ENCODE data around the gene ZNF414. TPM values are rescaled to one million over a fixed set of nuclear protein-coding genes. Genes with fewer than 3 reads are reported as not detected.

The ZNF414 gene
- total RNA-seq, 2 experiments from 2014 or later, result 28.7 to 36.2 TPM

DNA sequence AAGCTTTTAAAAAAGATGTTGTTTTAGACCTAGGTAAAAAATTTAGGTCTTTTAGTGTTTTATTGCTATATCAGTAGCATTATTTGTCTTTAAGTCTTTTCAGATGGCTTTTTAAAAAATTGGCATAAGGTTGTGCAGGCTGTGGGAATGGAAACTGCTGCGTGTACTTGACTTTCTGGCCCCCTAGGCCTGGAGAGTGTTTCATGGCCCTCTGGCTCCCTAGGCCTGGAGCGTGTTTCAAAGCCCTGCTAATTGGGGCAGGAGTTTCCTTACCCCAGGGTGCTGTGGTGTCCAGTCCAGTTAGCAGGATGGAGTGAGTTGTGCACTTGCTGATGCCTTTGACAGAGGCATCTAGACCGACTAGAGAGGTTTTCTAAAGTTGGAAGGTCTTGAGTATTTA is 35.4 kb downstream of the ZNF414 start:
- Mint-ChIP-seq H3K27me3 (ENCODE audit: low read depth) (no peaks in the 10 kb centered on the region), H3K27ac (peak overlapping the region; percentile 74), H3K9me3 (ENCODE audit: insufficient read depth) (no peaks in the 10 kb centered on the region), H3K36me3 (ENCODE audit: low read depth) (peaks cover 76% of the 10 kb centered on the region), H3K4me1 (ENCODE audit: low read depth) (peaks cover 67% of the 10 kb centered on the region), H3K4me3 (no peak overlapping the region)
- CTCF ChIA-PET, result interaction anchor here (1.2 to 6.1 kb wide), 4 partner anchors 9 to 101 kb away, joined by 3 to 41 read pairs (median 4); no protein-coding TSS in a partner anchor
- POLR2A ChIA-PET, result interaction anchor here (1.4 kb wide), 1 partner anchor 9 kb away, joined by 3 read pairs; no protein-coding TSS in a partner anchor
- ATAC-seq (no peak), DNase-seq (no peak)

DNA sequence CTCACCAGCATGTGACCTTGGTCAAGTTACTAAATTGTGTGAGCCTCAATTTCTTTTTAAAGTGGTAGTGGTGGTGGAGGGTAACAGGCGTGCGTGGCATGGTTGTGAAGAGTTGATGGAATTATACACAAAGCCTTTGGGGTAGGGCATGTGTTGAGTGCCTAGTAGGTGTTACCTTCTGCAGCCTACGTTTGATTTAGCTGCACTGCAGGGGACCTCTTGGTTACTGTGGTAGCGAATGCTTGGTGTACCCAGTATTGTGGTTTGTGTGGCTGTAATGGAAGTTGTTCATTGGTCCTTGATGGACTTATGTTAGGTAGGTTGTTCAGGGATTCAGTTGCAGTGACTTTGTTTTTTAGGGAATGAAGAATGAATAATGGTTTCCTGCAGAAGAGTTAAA is 36.1 kb downstream of the ZNF414 start:
- Mint-ChIP-seq H3K4me1 (ENCODE audit: low read depth) (peaks cover 68% of the 10 kb centered on the region), H3K27me3 (ENCODE audit: low read depth) (no peaks in the 10 kb centered on the region), H3K4me3 (no peak overlapping the region), H3K9me3 (ENCODE audit: insufficient read depth) (no peaks in the 10 kb centered on the region), H3K27ac (peak overlapping the region; percentile 53), H3K36me3 (ENCODE audit: low read depth) (peaks cover 73% of the 10 kb centered on the region)
- CTCF ChIA-PET, result interaction anchor here (1.3 to 6.1 kb wide), 2 partner anchors 32 to 102 kb away, joined by 6 to 41 read pairs; no protein-coding TSS in a partner anchor
- POLR2A ChIA-PET, result interaction anchor here (0.6 to 1.4 kb wide), 2 partner anchors 10 to 36 kb away, joined by 3 read pairs; partner anchors contain the start of gene ZNF414
- ATAC-seq, result peak; percentile 40
- no peak for DNase-seq

DNA sequence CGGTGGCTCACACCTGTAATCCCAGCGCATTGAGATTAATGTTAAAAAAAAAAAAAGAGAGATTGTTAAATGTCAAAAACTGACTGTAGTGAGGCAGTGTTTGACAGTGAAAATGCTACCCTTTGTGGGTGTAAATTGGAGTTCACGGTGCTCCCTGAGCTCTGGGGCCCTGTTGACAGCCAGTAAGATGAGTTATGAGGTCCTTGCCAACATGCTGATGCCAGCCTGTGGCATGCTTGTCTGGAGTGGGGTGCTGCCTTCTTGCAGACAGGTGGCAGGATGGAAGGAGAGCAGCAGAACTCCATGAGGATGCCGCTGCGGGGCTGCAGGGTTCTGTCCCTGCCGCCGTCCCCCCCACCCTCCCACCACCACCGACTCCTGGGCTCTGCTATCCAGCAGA is 37.4 kb downstream of the ZNF414 start:
- POLR2A ChIA-PET, result interaction anchor here (0.6 kb wide), 1 partner anchor 42 kb away, joined by 4 read pairs; no protein-coding TSS in a partner anchor
- ATAC-seq, result no peak
- Mint-ChIP-seq H3K4me3 (no peak overlapping the region), H3K27me3 (ENCODE audit: low read depth) (no peaks in the 10 kb centered on the region), H3K36me3 (ENCODE audit: low read depth) (peaks cover 70% of the 10 kb centered on the region), H3K27ac (no peak overlapping the region), H3K4me1 (ENCODE audit: low read depth) (peaks cover 64% of the 10 kb centered on the region), H3K9me3 (ENCODE audit: insufficient read depth) (no peaks in the 10 kb centered on the region)
- DNase-seq, result no peak
- CTCF ChIA-PET, result interaction anchor here (0.7 kb wide), 1 partner anchor 10 kb away, joined by 3 read pairs; no protein-coding TSS in a partner anchor

DNA sequence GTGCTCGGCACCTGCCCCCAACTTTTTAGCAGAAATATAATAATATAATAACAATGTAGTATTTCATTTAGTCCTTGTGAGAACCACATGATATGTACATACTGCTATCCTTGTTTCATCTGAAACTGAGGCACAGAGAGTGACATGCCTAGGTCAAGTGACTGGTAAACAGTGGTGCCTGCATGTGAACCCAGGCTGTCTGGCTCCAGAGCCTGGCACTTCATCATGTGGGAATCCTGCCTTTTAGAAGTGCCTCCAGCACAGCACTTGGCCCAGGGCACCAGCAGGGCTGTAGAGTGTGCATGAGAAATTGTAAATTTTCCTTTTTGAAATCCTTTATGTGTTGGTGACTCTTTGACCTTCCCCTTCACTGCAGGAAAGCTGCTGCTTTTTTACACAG is 39.0 kb downstream of the ZNF414 start:
- no peaks in the 10 kb centered on the region for H3K9me3 Mint-ChIP-seq (ENCODE audit: insufficient read depth)

DNA sequence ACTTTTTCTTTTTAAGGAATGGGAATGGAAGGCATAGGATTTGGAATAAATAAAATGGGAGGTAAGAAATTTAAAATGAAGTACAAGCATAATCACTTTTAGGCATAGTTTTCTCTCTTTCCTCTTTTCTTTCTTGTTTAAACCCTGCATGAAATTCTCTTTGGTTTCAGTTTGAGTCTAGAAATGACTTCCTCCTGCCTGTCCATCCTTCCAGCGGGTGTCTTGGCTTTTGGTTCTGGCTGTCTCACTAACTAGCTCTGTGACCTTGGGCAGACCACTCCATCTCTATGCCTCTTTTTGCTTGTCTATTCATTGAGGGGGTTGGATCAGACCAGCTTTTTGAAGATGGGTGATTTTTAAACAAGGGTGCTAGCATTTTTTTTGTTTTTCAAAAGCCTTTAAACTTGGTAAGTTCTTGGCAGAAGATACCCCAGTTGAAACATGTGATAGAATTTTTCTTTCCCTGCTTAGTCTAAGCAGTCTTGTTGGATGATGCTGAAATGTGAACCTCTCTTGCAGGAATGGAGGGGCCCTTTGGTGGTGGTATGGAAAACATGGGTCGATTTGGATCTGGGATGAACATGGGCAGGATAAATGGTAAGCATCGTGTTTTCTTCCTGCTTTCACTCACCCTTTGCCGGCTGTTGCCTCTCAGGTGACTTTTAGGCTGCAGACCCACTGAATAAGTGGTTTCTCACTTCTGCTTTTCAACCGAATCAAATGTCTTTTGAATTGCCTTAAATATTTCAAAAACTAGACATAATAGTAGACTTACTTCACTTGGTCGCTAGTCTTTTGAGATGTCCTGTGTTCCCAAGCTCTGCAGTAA is 40.1 kb downstream of the ZNF414 start:
- peaks cover 80% of the 10 kb centered on the region for H3K36me3 Mint-ChIP-seq (ENCODE audit: low read depth)
- no peaks in the 10 kb centered on the region for H3K27me3 Mint-ChIP-seq (ENCODE audit: low read depth)
- ChIA-PET CTCF (interaction anchor here (1.1 to 2.2 kb wide), 3 partner anchors 13 to 107 kb away, joined by 3 to 7 read pairs (median 5); partner anchors contain the start of gene MYO1F), POLR2A (interaction anchor here (0.7 to 0.8 kb wide), 2 partner anchors 10 to 40 kb away, joined by 3 read pairs; partner anchors contain the start of gene ZNF414)
- DNase-seq (no peak), ATAC-seq (peak; percentile 28)
- no peak overlapping the region for H3K4me3 Mint-ChIP-seq
- H3K4me1 Mint-ChIP-seq (ENCODE audit: low read depth), result peaks cover 57% of the 10 kb centered on the region
- no peaks in the 10 kb centered on the region for H3K9me3 Mint-ChIP-seq (ENCODE audit: insufficient read depth)
- H3K27ac Mint-ChIP-seq, result peak overlapping the region; percentile 67

More for the DNA sequence above, 39.0 kb downstream of the ZNF414 start:
- ChIA-PET CTCF (interaction anchor here (2.2 kb wide), 1 partner anchor 12 kb away, joined by 7 read pairs; no protein-coding TSS in a partner anchor), POLR2A (no interaction called here)
- Mint-ChIP-seq H3K27me3 (ENCODE audit: low read depth) (no peaks in the 10 kb centered on the region), H3K27ac (no peak overlapping the region), H3K36me3 (ENCODE audit: low read depth) (peaks cover 73% of the 10 kb centered on the region), H3K4me1 (ENCODE audit: low read depth) (peaks cover 56% of the 10 kb centered on the region), H3K4me3 (no peak overlapping the region)
- DNase-seq (no peak), ATAC-seq (no peak)

DNA sequence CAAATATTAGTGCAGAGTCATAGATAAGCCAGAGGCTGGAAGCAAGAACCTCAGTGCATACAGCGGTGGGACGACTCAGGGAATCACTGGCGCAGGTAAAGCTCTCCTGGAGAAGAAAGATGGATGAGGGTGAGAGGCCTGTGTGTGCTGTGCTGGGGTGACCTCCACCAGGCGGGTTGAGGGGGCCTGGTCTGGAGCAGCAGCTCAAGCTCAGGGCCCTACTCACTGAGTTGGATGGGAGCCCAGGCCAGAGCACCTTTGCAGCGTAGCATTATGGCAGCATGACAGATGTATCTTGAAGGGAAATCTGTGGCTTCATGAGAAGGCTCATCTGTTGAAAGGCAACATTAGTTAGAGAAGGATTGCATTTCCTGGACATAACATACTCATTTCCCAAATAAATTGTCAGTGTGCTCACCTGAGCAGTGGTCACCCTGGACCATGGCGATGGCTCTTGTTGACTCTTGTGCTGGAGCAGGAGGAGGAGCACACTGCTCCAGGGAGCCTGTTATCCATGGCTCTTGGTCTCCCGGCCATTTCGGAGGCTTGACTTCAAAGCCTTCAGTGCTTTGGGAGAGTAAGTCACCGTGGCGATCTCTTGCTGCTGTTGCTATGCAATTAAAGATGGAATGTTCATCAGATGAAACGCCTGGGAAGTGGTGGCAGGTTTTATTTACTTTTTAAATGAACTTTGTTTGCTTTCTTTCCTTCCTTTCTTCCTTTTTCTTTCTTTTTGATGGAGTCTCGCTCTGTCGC is 44.2 kb downstream of the ZNF414 start:
- Mint-ChIP-seq H3K27ac (peak overlapping the region; percentile 37), H3K36me3 (ENCODE audit: low read depth) (peaks cover 83% of the 10 kb centered on the region), H3K4me3 (no peak overlapping the region), H3K4me1 (ENCODE audit: low read depth) (peaks cover 39% of the 10 kb centered on the region), H3K9me3 (ENCODE audit: insufficient read depth) (no peaks in the 10 kb centered on the region), H3K27me3 (ENCODE audit: low read depth) (no peaks in the 10 kb centered on the region)
- ATAC-seq (no peak), DNase-seq (no peak)
- ChIA-PET CTCF (no interaction called here), POLR2A (no interaction called here)

DNA sequence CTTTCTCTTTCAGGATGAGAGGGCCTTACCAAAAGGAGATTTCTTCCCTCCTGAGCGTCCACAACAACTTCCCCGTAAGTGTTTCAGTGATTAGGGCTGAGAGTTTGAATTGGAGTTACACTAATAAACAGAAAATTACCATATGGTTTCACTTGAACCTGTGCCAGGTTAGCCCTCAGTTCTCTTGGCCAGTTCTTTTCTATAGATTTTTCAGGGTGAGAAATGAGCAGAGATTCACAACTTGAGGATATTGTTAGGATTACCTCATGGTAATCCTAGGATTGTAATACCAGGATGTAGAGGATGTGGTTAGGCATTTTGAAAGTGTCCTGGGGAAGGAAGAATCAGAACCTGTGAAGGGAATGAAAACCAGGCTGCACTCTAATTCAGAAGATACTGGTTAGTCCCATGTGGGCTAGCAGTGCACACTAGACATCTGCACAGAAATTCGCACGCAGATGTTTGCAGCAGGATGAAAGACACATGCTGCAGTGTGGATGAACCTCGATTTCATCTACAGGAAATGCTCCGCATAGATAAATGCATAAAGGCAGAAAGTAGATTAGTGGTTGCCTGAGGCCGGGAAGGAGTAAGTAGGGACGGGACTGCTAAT is 45.1 kb downstream of the ZNF414 start:
- POLR2A ChIA-PET, result no interaction called here
- H3K9me3 Mint-ChIP-seq (ENCODE audit: insufficient read depth), result no peaks in the 10 kb centered on the region
- ATAC-seq, result peak; percentile 28

DNA sequence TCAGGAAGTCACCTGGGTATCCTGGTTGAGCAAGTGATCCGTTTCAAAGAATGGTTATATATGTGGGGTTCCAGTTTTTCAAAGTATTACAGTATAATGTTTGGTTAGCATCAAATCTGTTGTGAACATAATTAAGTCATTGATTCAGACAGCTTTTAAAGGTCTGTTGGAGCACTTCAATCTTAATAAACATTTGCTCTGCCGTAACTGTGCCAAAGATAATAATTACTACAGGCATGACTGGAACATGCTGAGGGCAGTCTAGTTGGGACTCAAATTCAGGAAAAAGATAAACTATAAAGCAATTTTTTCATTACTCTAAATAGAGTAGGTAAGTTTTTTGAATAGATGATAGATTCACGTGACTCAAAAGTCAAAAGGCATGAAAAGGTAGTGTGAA is 45.8 kb downstream of the ZNF414 start:
- Mint-ChIP-seq H3K4me1 (ENCODE audit: low read depth) (peaks cover 30% of the 10 kb centered on the region), H3K4me3 (no peak overlapping the region), H3K9me3 (ENCODE audit: insufficient read depth) (no peaks in the 10 kb centered on the region), H3K36me3 (ENCODE audit: low read depth) (peaks cover 85% of the 10 kb centered on the region), H3K27me3 (ENCODE audit: low read depth) (no peaks in the 10 kb centered on the region), H3K27ac (no peak overlapping the region)
- DNase-seq (no peak), ATAC-seq (no peak)
- CTCF ChIA-PET, result no interaction called here
- POLR2A ChIA-PET, result no interaction called here

More for the DNA sequence above, 45.1 kb downstream of the ZNF414 start:
- Mint-ChIP-seq H3K36me3 (ENCODE audit: low read depth) (peaks cover 84% of the 10 kb centered on the region), H3K27me3 (ENCODE audit: low read depth) (no peaks in the 10 kb centered on the region), H3K27ac (peak overlapping the region; percentile 37), H3K4me3 (no peak overlapping the region), H3K4me1 (ENCODE audit: low read depth) (peaks cover 36% of the 10 kb centered on the region)
- CTCF ChIA-PET, result no interaction called here
- no peak for DNase-seq

DNA sequence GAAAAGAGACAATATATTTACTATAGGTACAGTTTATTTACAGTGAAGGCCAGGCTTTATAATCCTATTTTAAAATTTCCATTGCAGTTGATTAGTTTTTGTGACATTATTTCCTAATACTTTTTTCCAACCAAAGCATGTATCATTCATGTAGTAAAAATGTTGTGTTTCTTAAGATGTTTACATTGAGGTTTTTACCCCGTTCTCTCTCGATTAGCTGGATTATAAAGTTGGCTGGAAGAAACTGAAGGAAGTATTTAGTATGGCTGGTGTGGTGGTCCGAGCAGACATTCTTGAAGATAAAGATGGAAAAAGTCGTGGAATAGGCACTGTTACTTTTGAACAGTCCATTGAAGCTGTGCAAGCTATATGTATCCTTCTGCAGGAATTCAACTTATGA is 47.9 kb downstream of the ZNF414 start:
- ATAC-seq (no peak), DNase-seq (no peak)
- Mint-ChIP-seq H3K27me3 (ENCODE audit: low read depth) (no peaks in the 10 kb centered on the region), H3K9me3 (ENCODE audit: insufficient read depth) (no peaks in the 10 kb centered on the region), H3K4me3 (no peak overlapping the region), H3K27ac (no peak overlapping the region), H3K4me1 (ENCODE audit: low read depth) (peaks cover 24% of the 10 kb centered on the region), H3K36me3 (ENCODE audit: low read depth) (peaks cover 83% of the 10 kb centered on the region)
- ChIA-PET POLR2A (no interaction called here), CTCF (interaction anchor here (0.7 kb wide), 1 partner anchor 16 kb away, joined by 3 read pairs; no protein-coding TSS in a partner anchor)

DNA sequence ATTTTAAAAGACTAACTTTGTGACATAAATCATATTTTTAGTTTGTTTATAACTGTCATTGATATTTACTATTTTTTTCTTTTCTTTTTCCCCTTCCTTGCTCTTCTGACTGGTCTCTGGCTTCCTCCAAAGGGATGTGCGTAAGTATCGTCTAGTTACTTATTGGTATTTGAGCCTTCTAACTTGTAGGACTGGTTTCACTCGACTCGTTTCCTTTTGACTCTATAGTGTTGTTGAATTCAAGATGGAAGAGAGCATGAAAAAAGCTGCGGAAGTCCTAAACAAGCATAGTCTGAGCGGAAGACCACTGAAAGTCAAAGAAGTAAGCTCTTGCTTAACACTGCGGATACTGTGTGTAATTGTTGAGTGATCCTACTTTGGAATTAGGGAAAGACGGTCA is 50.6 kb downstream of the ZNF414 start:
- Mint-ChIP-seq H3K4me3 (no peak overlapping the region), H3K9me3 (ENCODE audit: insufficient read depth) (no peaks in the 10 kb centered on the region), H3K27ac (no peak overlapping the region), H3K36me3 (ENCODE audit: low read depth) (peaks cover 72% of the 10 kb centered on the region), H3K4me1 (ENCODE audit: low read depth) (peaks cover 30% of the 10 kb centered on the region), H3K27me3 (ENCODE audit: low read depth) (no peaks in the 10 kb centered on the region)
- ATAC-seq (no peak), DNase-seq (no peak)
- POLR2A ChIA-PET, result interaction anchor here (0.6 to 2.5 kb wide), 3 partner anchors 11 to 18 kb away, joined by 3 to 6 read pairs (median 3); partner anchors contain the start of gene HNRNPM
- CTCF ChIA-PET, result interaction anchor here (1.0 to 1.1 kb wide), 2 partner anchors 115 to 118 kb away, joined by 3 read pairs; no protein-coding TSS in a partner anchor

DNA sequence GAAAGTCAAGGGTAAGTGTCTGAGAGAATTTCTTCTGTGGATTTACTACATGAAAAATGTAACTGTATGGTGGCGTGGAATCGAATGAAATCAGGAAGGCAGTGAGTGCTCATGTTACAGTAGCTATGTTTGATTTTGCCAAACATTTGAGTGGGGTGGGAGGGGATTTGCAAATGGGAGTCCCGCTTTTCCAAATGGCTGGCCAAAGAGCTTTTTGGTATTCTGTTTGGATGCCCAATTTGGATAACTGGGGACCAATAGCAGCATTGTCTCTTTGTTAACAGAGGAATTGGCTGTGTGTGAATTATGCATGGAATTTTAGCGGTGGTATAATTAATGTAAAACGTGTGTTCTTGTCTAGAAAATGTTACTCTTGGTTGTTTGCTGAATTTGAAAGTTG is 51.4 kb downstream of the ZNF414 start:
- no peaks in the 10 kb centered on the region for H3K27me3 Mint-ChIP-seq (ENCODE audit: low read depth)
- CTCF ChIA-PET, result interaction anchor here (0.8 to 1.4 kb wide), 4 partner anchors 49 to 119 kb away, joined by 3 read pairs; partner anchors contain the start of gene MARCHF2
- no peaks in the 10 kb centered on the region for H3K9me3 Mint-ChIP-seq (ENCODE audit: insufficient read depth)
- peaks cover 72% of the 10 kb centered on the region for H3K36me3 Mint-ChIP-seq (ENCODE audit: low read depth)
- peaks cover 27% of the 10 kb centered on the region for H3K4me1 Mint-ChIP-seq (ENCODE audit: low read depth)
- no peak overlapping the region for H3K27ac Mint-ChIP-seq
- DNase-seq (no peak), ATAC-seq (no peak)
- no peak overlapping the region for H3K4me3 Mint-ChIP-seq
- POLR2A ChIA-PET, result interaction anchor here (0.7 to 1.2 kb wide), 3 partner anchors 13 to 19 kb away, joined by 3 to 5 read pairs (median 4); partner anchors contain the start of gene HNRNPM
